IPS-11a (cell line): ENCODE measurements around the gene ARID5B.

Experiments used
- H3K4me3 ChIP-seq: one replicate; pipeline ENCODE4 v1.5.1; 2013; ENCODE audit warnings: low read depth, low read length, control low read depth

The ARID5B gene

DNA sequence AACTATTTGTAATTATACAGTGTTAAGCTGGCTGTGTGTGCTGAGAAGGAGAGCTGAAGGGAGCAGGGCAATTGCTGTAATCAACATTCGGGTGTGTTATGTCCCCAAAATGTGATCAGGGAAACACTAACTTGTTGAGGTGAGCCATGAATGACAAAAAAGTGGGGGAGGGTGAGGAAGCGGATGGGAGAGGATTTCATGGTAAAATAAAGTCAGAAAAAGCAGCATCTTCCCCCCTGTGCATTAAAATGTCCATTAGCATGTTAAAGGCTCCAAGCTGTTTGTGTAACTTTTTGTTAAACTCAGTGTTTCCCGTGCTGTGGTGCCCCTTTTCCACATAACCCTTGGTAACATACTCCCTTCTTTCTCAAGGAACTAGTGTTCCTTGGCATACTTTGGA, 84.9 kb downstream of the ARID5B start:
- no peak overlapping the region for H3K4me3 ChIP-seq

DNA sequence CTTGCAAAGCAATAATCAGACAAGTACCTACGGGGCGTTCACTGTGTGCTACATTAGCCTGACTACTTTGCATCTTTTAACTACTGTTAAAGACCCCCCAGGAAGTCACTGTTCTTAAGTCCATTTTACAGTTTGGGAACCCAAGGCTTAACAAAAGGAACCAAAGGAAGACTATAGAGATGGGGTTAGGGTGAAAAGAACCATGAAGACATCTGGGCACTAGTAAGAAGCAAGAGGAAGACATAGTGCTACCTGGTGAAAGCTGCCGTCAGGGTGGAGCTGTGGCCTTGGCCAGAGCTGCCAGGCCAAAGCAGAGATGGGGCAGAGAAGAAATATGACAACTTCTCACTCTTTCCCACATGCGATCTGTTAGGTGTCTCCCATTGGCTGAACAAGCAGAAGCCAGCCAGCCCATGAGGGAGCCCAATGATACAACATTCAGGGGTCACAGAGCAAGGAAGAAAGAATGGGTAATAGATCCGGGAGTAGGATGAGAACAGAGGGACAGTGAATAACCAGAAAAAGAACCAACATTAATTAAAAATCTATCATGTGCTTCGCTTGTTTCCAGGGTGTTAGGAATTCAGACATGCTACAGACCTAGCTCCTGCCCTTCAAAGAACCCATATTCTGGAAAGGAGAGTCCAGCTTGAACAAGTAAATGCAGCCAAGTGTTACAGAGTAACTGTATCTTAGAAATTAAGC, 85.4 kb downstream of the ARID5B start:
- no peak overlapping the region for H3K4me3 ChIP-seq

GRCh38 chr10:61987537-61987936, 86.0 kb downstream of the ARID5B start:
- H3K4me3 ChIP-seq = no peak overlapping the region

- H3K4me3 ChIP-seq = no peak overlapping the region
Observed at GRCh38 chr10:61987951-61988379, 86.5 kb downstream of the ARID5B start.

DNA sequence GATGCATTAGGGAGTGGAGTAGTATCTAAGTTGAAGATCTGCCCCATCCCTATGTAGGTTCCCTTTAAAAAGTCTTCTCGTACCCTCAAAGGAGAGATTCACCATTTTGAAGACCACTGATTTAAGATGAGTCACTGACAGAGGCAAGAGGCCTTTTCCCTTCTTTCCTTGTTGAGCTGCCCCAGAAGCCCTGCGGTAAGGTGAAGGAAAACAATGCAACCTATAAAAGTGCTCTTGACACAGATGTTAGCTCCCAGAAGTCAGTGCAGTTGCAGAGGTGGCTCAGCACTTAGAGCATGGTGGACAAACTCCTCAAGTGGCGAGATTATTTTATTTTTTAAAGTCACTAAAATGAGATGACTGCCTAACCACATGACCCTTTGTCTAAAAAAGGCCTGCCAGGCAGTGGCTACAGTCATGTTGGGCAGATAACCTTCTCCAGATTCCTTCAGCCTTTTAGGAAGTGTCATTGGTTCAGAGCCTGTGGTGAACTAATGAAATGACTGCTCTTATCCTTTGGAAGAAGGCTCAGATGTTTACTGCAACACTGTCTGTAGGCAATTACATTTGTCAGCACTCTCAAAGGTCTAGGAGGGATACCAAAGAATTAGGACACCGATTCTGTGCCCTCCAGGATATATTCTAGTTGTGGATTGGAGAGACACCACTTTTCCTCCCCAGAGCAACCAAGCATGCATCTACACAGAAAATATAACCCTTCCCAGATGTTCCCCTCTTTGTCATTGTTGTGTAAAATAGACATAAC, 88.7 kb downstream of the ARID5B start:
- H3K4me3 ChIP-seq = no peak overlapping the region

DNA sequence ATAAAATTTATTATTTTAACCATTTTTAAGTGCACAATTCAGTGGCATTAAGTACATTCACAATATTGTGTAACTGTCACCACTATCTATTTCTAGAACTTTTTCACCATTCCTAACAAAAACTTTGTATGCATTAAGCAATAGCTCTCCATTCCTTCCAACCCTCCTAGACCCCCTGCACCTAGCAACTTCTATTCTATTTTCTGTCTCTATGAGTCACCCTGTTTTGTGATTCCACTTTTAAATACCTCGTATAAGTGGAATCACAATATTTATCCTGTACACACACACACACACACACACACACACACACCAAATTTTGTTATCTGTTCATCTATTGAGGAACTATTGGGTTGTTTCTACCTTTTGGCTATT, 89.2 kb downstream of the ARID5B start:
- no peak overlapping the region for H3K4me3 ChIP-seq

GRCh38 chr10:61991166-61991565, 89.7 kb downstream of the ARID5B start:
- H3K4me3 ChIP-seq = no peak overlapping the region

GRCh38 chr10:61992059-61992460, 90.6 kb downstream of the ARID5B start:
- no peak overlapping the region for H3K4me3 ChIP-seq

- no peak overlapping the region for H3K4me3 ChIP-seq
Observed at GRCh38 chr10:61992671-61993668, 91.5 kb downstream of the ARID5B start.

DNA sequence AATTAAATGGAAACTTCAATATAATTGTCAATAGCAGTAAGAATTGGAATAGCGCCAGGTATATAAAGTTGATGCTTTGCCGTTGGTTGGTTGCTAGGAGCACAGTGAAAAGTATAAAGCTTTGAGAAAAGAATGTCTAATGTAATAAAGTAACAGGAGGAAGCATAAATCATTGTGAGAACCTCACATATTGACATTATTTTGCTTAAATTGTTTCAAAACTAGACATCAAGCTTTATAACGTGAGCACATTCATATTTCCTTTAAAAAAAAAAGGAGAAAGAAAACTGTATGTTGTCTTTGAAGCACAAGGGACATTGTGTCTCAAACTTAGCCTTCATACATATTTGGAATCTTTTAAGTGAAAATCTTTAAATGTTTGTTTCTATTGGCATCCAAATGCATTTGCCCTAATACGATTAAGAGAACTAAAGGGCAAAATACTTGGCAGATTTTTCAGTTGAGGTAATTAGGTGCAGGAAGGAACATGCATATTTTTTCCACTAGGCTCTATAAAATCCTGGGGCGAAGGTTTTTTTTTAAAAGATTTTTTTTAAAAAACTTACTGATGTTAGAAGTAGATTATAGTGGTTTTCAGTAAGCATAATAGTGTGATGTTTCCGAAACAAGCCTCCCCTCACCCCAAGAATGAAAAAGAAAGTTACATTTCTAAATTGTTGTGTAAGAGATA, 92.4 kb downstream of the ARID5B start:
- no peak overlapping the region for H3K4me3 ChIP-seq

DNA sequence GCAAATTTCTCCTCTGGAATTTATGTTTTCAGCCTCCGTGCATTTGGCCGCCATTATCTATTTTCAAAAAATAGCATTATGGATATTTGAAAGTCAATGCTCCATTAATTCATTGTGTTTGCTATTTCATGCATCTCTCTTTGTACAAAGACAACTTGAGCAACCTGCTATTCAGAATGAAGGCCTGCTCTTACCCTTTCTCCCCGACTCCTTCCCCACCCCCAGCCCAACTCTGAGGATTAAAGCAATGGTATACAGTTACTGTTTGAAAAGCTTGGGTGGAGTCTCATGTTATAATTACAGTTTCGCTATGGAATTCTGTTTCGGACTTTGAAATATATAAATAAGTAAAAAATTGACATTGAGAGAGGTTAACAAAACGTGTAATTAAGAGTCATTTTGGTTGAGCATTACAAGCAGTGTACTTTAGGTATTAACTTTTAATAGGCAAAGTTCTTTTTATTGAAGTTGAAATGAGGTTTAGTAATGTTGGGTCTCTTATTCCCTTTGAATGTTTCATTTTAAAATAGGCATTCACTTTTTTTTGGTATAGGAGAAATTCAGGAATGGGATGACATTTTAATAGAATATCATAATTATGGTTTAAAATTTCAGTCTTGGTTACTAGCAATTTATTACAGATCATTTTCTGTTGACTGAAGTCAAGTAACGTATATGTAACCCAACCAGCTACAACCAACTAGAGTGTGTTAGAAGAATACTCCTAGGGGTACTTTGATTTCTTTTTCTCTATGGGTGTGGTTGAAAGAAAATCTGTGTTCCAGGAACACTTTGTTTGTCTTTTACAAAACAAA, 93.1 kb downstream of the ARID5B start:
- H3K4me3 ChIP-seq = no peak overlapping the region

- no peak overlapping the region for H3K4me3 ChIP-seq
Observed at GRCh38 chr10:61995220-61995503, 93.7 kb downstream of the ARID5B start.

GRCh38 chr10:61998937-61999336, 97.4 kb downstream of the ARID5B start:
- no peak overlapping the region for H3K4me3 ChIP-seq

DNA sequence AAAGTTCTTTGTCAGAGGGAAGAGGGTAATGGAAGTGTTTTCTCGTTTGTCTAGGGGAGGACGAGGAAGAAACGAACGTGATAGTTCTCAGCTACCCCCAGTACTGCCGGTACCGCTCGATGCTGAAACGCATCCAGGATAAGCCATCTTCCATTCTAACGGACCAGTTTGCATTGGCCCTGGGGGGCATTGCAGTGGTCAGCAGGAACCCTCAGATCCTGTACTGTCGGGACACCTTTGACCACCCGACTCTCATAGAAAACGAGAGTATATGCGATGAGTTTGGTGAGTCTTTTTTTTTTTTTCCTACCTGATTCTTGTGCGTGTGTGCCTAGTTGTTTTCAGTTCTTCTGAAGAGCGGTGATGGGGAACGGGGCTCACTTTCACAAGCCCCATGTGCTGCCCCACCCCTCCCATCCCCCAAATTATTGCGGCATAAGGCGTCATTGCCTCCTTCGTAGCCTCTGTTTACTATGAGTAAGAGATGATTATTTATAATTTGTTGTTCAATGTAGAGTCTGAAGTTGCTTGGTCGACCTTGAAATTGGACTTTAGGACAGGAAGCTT, 98.6 kb downstream of the ARID5B start:
- no peak overlapping the region for H3K4me3 ChIP-seq

DNA sequence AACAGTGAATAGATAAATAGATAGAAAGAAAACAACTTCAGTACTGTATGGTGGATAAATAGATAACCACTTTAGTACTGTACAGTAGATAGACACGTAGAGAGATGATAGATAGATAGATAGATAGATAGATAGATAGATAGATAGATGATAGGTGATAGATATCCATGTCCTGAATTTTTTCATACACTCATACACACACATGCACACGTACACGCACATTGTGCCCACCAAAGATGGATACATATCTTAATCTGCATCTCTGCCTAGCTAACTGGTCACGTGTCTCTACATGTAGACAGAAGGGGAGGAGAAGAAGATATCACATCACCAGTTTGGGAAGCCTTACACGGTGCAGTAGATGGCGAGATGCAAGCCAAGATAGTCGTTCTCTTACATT, 99.2 kb downstream of the ARID5B start:
- no peak overlapping the region for H3K4me3 ChIP-seq

DNA sequence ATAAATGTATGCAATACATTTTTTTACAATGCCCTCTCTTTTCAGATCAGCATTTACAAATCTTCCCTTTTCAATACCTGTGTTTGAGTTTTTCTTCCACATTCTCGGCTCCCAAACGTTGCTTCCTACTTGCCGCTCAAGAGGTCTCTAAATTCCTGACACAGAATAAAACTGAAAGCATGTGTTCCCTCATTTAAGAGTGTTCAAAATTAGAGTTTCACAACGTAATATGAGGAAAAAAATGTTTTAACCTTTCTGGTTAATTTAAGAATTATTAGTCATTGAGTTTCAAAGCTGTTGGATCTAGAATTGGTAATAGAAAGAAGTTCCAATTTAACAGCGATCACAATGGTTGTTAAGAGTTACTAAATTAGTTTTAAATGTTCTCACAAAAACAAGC, 100.4 kb downstream of the ARID5B start:
- H3K4me3 ChIP-seq = no peak overlapping the region

- H3K4me3 ChIP-seq = no peak overlapping the region
Observed at GRCh38 chr10:62002753-62003152, 101.3 kb downstream of the ARID5B start.

GRCh38 chr10:62004042-62004441, 102.5 kb downstream of the ARID5B start:
- no peak overlapping the region for H3K4me3 ChIP-seq

GRCh38 chr10:62005281-62005680, 103.8 kb downstream of the ARID5B start:
- H3K4me3 ChIP-seq = no peak overlapping the region

- H3K4me3 ChIP-seq = no peak overlapping the region
Observed at GRCh38 chr10:62005687-62006086, 104.2 kb downstream of the ARID5B start.
